Activated naive CD4-positive, alpha-beta T cell treated with anti-CD3 and anti-CD28 coated beads, Interleukin-2, amount 50 U/mL, for 24 hours (primary cell): ENCODE data around the gene BTBD17.

Experiments
- H3K27ac Mint-ChIP-seq: one replicate; pipeline ENCODE4 v1.8.0; 2021; ENCODE audit warnings: mild to moderate bottlenecking, mixed read lengths
- H3K27me3 Mint-ChIP-seq: one replicate; pipeline ENCODE4 v1.8.0; 2021; ENCODE audit warnings: mixed read lengths
- H3K36me3 Mint-ChIP-seq: one replicate; pipeline ENCODE4 v1.8.0; 2021; ENCODE audit warnings: mixed read lengths
- H3K4me1 Mint-ChIP-seq: one replicate; pipeline ENCODE4 v1.8.0; 2021; ENCODE audit warnings: mixed read lengths
- H3K4me3 Mint-ChIP-seq: one replicate; pipeline ENCODE4 v1.8.0; 2021; ENCODE audit warnings: mild to moderate bottlenecking, mixed read lengths
- H3K9me3 Mint-ChIP-seq: one replicate; pipeline ENCODE4 v1.8.0; 2021; ENCODE audit warnings: mixed read lengths

BTBD17 gene

DNA sequence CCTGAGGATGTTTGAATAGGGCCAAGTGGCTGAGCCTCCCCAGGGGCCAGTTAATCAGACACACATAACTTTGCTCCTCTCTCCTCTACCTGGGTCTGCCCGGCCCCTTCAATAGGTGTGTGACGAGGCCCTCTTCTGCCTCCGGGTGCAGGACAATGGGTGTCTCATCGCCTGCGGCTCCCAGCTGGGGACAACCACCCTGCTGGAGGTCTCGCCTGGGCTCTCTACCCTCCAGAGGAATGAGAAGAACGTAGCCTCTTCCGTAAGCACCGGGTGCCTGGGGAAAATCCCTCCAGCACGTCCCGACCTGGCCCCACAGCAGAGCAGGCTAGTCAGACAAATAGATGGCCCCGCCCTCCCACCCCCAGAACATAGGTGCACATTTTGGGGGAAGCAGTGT, 51.8 kb downstream of the BTBD17 start:
- no peak overlapping the region for H3K27ac Mint-ChIP-seq
- no peaks in the 10 kb centered on the region for H3K9me3 Mint-ChIP-seq
- no peaks in the 10 kb centered on the region for H3K4me1 Mint-ChIP-seq
- H3K36me3 Mint-ChIP-seq, result no peaks in the 10 kb centered on the region
- no peak overlapping the region for H3K4me3 Mint-ChIP-seq
- H3K27me3 Mint-ChIP-seq, result no peaks in the 10 kb centered on the region

DNA sequence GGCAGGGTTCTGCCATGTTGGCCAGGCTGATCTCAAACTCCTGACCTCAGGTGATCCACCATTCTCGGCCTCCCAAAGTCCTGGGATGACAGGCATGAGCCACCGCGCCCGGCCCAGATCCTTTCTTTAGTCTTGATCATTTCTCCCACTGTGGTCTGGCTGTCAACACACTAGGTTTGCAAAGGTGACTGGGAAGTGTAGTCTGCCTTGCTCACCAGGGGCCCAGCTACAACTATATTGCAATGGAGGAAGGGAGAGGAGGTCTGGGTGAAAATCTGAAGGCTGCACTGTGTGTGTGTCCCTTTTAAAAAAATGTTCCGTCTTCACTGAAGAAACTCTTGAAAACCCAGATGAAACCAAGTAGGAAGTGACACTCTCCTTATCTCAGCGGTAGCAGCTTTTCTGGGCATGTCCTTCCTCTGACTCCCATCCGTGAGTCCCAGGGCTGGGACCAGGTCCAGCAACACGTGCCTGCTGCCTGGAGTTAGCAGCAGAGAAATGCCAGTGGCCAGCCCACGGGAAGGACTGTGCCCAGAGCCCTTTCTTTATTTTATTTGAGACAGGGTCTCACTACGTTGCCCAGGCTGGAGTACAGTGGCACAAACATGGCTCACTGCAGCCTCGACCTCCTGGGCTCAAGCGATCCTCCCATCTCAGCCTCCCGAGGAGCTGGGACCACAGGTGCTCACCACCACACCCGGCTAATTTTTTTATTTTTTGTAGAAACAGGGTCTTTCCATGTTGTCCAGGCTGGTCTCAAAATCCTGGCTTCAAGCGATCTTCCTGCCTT, 53.5 kb downstream of the BTBD17 start:
- no peaks in the 10 kb centered on the region for H3K9me3 Mint-ChIP-seq
- H3K4me1 Mint-ChIP-seq, result no peaks in the 10 kb centered on the region
- no peaks in the 10 kb centered on the region for H3K27me3 Mint-ChIP-seq
- no peaks in the 10 kb centered on the region for H3K36me3 Mint-ChIP-seq
- H3K4me3 Mint-ChIP-seq, result no peak overlapping the region
- no peak overlapping the region for H3K27ac Mint-ChIP-seq
